CD14-positive monocyte (primary cell): Measurements from ENCODE around the gene XIRP1. TPM values are rescaled to one million over a fixed set of nuclear protein-coding genes. Genes with fewer than 3 reads are reported as not detected.

Experiments
- DNase-seq, 3 donors: peaks; one replicate each; pipeline ENCODE4 v3.0.0-alpha.2; 2011 to 2022
- H2AFZ ChIP-seq: 2 replicates; pipeline ENCODE4 v1.6.0; 2012; ENCODE audit warnings: mild to moderate bottlenecking, low read depth, low read length, inconsistent platforms; ENCODE audit not compliant: insufficient read depth, poor library complexity, severe bottlenecking
- H3K27ac ChIP-seq, 2 donors: 1 replicate in 1 of 2; 2 replicates in 1 of 2; pipeline ENCODE4 v1.5.1; 2012 to 2013; ENCODE audit warnings: low read length in 2 of 2, control low read depth in 1 of 2, inconsistent platforms in 1 of 2, low read depth in 1 of 2, mild to moderate bottlenecking in 1 of 2
- H3K27me3 ChIP-seq, 2 donors: one replicate each; pipeline versions ENCODE4 v1.6.0 to v1.6.1; 2011 to 2013; ENCODE audit warnings: low read length in 2 of 2; ENCODE audit not compliant: control insufficient read depth in 2 of 2, insufficient read depth in 2 of 2
- H3K36me3 ChIP-seq, 2 donors: replicated peaks in 1 of 2; 1 replicate in 1 of 2; 2 replicates in 1 of 2; pipeline versions ENCODE4 v1.5.1 to v1.6.1; 2012 to 2013; ENCODE audit warnings: low read length in 2 of 2, control low read depth in 1 of 2, inconsistent platforms in 1 of 2, mild to moderate bottlenecking in 1 of 2; ENCODE audit not compliant: insufficient read depth in 2 of 2, control insufficient read depth in 1 of 2
- H3K4me1 ChIP-seq, 2 donors: 1 replicate in 1 of 2; 2 replicates in 1 of 2; pipeline versions ENCODE4 v1.5.1 to v1.6.1; 2012 to 2013; ENCODE audit warnings: low read length in 2 of 2, control low read depth in 1 of 2, inconsistent platforms in 1 of 2, mild to moderate bottlenecking in 1 of 2, moderate library complexity in 1 of 2; ENCODE audit not compliant: insufficient read depth in 2 of 2, control insufficient read depth in 1 of 2
- H3K4me2 ChIP-seq: replicated peaks from 2 replicates; pipeline ENCODE3; 2012; ENCODE audit warnings: low read length, moderate library complexity, mild to moderate bottlenecking; ENCODE audit not compliant: poor library complexity, severe bottlenecking; ENCODE audit errors: extremely low read depth
- H3K4me3 ChIP-seq, 3 experiments: fragments of 200-600 bp in 1 of 3; sonication (generic) in 1 of 3; replicated peaks in 1 of 3; 1 replicate in 2 of 3; 2 replicates in 1 of 3; pipeline ENCODE4 v1.5.1; 2011 to 2013; ENCODE audit warnings: low read length in 3 of 3, mild to moderate bottlenecking in 3 of 3, control low read depth in 2 of 3, low read depth in 2 of 3, inconsistent platforms in 1 of 3, moderate library complexity in 1 of 3
- H3K79me2 ChIP-seq: 2 replicates; pipeline ENCODE4 v1.6.0; 2012; ENCODE audit warnings: mild to moderate bottlenecking, control low read depth, inconsistent platforms, low read length, moderate library complexity; ENCODE audit not compliant: insufficient read depth
- H3K9ac ChIP-seq: 2 replicates; pipeline ENCODE4 v1.6.0; 2017; ENCODE audit warnings: low read length, mild to moderate bottlenecking; ENCODE audit not compliant: insufficient read depth, poor library complexity, severe bottlenecking
- H3K9me3 ChIP-seq, 2 donors: replicated peaks in 1 of 2; 1 replicate in 1 of 2; 2 replicates in 1 of 2; pipeline versions ENCODE4 v1.5.1 to v1.6.1; 2012 to 2013; ENCODE audit warnings: low read length in 2 of 2, control low read depth in 1 of 2; ENCODE audit not compliant: control insufficient read depth in 1 of 2, insufficient read depth in 1 of 2
- H4K20me1 ChIP-seq: 2 replicates; pipeline ENCODE4 v1.6.0; 2012; ENCODE audit warnings: mild to moderate bottlenecking, low read length, control low read depth, moderate library complexity; ENCODE audit not compliant: insufficient read depth
- H3K27ac Mint-ChIP-seq, 7 donors: one replicate each; pipeline ENCODE4 v1.8.0; 2020; ENCODE audit warnings: mild to moderate bottlenecking in 7 of 7, mixed read lengths in 7 of 7, moderate library complexity in 6 of 7, inconsistent platforms in 2 of 7
- H3K27me3 Mint-ChIP-seq, 3 donors: one replicate each; pipeline ENCODE4 v1.8.0; 2021 to 2022; ENCODE audit warnings: low read depth in 3 of 3, mild to moderate bottlenecking in 3 of 3, mixed read lengths in 3 of 3, moderate library complexity in 3 of 3, inconsistent platforms in 1 of 3
- H3K36me3 Mint-ChIP-seq, 2 donors: one replicate each; pipeline ENCODE4 v1.8.0; 2020; ENCODE audit warnings: mixed read lengths in 2 of 2, inconsistent platforms in 1 of 2, mild to moderate bottlenecking in 1 of 2
- H3K4me1 Mint-ChIP-seq: one replicate; pipeline ENCODE4 v1.8.0; 2020; ENCODE audit warnings: mild to moderate bottlenecking, mixed read lengths
- H3K4me3 Mint-ChIP-seq, 2 donors: one replicate each; pipeline ENCODE4 v1.8.0; 2020; ENCODE audit warnings: mild to moderate bottlenecking in 2 of 2, mixed read lengths in 2 of 2, moderate library complexity in 1 of 2
- H3K9me3 Mint-ChIP-seq, 7 donors: one replicate each; pipeline ENCODE4 v1.8.0; 2020 to 2022; ENCODE audit warnings: mixed read lengths in 7 of 7, mild to moderate bottlenecking in 6 of 7, moderate library complexity in 6 of 7, inconsistent platforms in 2 of 7
- WGBS: methylation state at CpG from one replicate; pipeline ENCODE4 v1.1.5; 2013; ENCODE audit warnings: missing lambda C conversion rate; ENCODE audit not compliant: insufficient coverage; 5-methylcytosine and 5-hydroxymethylcytosine counted together
- intact Hi-C, 2 donors: fragments of 100-400 bp; cut with micrococcal nuclease; formaldehyde crosslinking; loops; one replicate each; pipeline versions ENCODE4 v1.15.0 to v1.15.1; 2023
- polyA plus RNA-seq, 3 donors: library from polyadenylated mRNA; depleted of rRNA in 1 of 3; unstranded in 2 of 3; stranded (reverse) in 1 of 3; fragments of 300-500 nt in 2 of 3; fragments of >200 nt in 1 of 3; fragmentation: Illumina TruSeq in 2 of 3; gene quantifications; 1 replicate in 2 of 3; 2 replicates in 1 of 3; pipeline ENCODE4 v1.2.3, GENCODE V29; 2012 to 2021
- TF ChIP-seq, protein P1 (sequence below): fragments of 200-600 bp; IDR thresholded peaks from one replicate; pipeline ENCODE4 v1.8.0; 2022; ENCODE audit warnings: antibody characterized with exemption, mild to moderate bottlenecking

The XIRP1 gene
- polyA plus RNA-seq, 3 donors, result not detected

DNA sequence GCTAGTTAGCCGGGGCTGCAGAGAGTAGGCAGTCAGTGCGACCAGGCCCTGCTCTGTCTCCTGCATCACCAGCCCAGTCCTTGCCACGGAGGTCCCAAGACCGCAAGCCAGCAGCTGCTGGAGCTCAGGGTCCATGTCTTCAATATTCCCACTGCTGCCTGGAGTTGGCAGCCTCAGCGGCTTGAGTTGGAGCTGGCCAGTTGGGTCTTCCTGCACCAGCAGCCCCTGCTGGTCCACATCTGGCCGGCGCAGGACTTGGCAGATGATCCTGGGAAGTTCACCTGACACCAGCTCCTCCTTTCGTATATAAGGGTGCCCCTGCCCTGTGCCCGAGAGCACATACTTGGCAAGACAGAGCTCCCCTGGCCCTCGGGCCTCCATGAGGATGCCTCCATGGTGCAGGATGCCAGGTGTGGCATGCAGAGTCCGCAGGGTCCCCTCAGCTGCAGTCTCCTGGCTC is 5.7 kb downstream of the XIRP1 start:
- H3K4me3 ChIP-seq, result no peak overlapping the region
- H3K27me3 ChIP-seq, result no peaks in the 10 kb centered on the region
- no peak for DNase-seq
- H3K4me2 ChIP-seq, result no peak overlapping the region
- no peaks in the 10 kb centered on the region for H3K4me1 ChIP-seq
- H3K79me2 ChIP-seq, result no peaks in the 10 kb centered on the region
- Mint-ChIP-seq H3K4me1 (peaks cover 8% of the 10 kb centered on the region), H3K4me3 (no peak overlapping the region), H3K9me3 (peaks cover 0 to 3% (median 0%) of the 10 kb centered on the region in 7 donors), H3K27me3 (peaks cover 0 to 5% (median 0%) of the 10 kb centered on the region in 3 donors), H3K36me3 (no peaks in the 10 kb centered on the region), H3K27ac (no peak overlapping the region)
- no peak overlapping the region for H3K27ac ChIP-seq
- H3K9ac ChIP-seq, result no peak overlapping the region
- no peaks in the 10 kb centered on the region for H3K36me3 ChIP-seq
- TF ChIP-seq, protein P1, sequence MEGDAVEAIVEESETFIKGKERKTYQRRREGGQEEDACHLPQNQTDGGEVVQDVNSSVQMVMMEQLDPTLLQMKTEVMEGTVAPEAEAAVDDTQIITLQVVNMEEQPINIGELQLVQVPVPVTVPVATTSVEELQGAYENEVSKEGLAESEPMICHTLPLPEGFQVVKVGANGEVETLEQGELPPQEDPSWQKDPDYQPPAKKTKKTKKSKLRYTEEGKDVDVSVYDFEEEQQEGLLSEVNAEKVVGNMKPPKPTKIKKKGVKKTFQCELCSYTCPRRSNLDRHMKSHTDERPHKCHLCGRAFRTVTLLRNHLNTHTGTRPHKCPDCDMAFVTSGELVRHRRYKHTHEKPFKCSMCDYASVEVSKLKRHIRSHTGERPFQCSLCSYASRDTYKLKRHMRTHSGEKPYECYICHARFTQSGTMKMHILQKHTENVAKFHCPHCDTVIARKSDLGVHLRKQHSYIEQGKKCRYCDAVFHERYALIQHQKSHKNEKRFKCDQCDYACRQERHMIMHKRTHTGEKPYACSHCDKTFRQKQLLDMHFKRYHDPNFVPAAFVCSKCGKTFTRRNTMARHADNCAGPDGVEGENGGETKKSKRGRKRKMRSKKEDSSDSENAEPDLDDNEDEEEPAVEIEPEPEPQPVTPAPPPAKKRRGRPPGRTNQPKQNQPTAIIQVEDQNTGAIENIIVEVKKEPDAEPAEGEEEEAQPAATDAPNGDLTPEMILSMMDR, result no peak
- no peak overlapping the region for H2AFZ ChIP-seq
- H3K9me3 ChIP-seq, result no peaks in the 10 kb centered on the region
- no peaks in the 10 kb centered on the region for H4K20me1 ChIP-seq
- intact Hi-C loops, result no loop called here
- WGBS, result 98% methylated on average over 11 of the region's 11 CpGs

- H3K4me1 ChIP-seq, result peaks cover 2 to 3% of the 10 kb centered on the region in 2 donors
- no peak overlapping the region for H3K4me3 ChIP-seq
- Mint-ChIP-seq H3K4me1 (peaks cover 11% of the 10 kb centered on the region), H3K27ac (no peak overlapping the region), H3K36me3 (no peaks in the 10 kb centered on the region), H3K9me3 (peaks cover 0 to 3% (median 0%) of the 10 kb centered on the region in 7 donors), H3K27me3 (peaks cover 2 to 5% (median 2%) of the 10 kb centered on the region in 3 donors), H3K4me3 (no peak overlapping the region)
- no peak overlapping the region for H3K27ac ChIP-seq
- H4K20me1 ChIP-seq, result no peaks in the 10 kb centered on the region
- no peak overlapping the region for H3K9ac ChIP-seq
- intact Hi-C loops, result no loop called here
- no peaks in the 10 kb centered on the region for H3K79me2 ChIP-seq
- 83% methylated on average over 10 of the region's 14 CpGs for WGBS
- H3K36me3 ChIP-seq, result no peaks in the 10 kb centered on the region
- TF ChIP-seq, protein P1, result no peak
- H3K4me2 ChIP-seq, result no peak overlapping the region
- no peaks in the 10 kb centered on the region for H3K9me3 ChIP-seq
- DNase-seq, result no peak
- H3K27me3 ChIP-seq, result no peaks in the 10 kb centered on the region
- H2AFZ ChIP-seq, result no peak overlapping the region
Observed at GRCh38 chr3:39185959-39186691, 6.3 kb downstream of the XIRP1 start.
